Astrocyte of the cerebellum (primary cell): ENCODE results near the gene ZNF213.

ENCODE experiments used
- DNase-seq: peaks from one replicate; pipeline ENCODE4 v3.0.0-alpha.2; 2011; ENCODE audit warnings: low read depth
- H3K4me3 ChIP-seq: 2 replicates; pipeline ENCODE4 v1.5.1; 2011; ENCODE audit warnings: mild to moderate bottlenecking, low read depth, low read length, moderate library complexity
- in situ Hi-C: cut with HindIII; loops from 2 replicates; pipeline ENCODE4 v1.10.0; 2017; ENCODE audit warnings: low sequenced_read_pairs
- TF ChIP-seq, protein P1 (sequence below): IDR thresholded peaks from 2 replicates; pipeline ENCODE4 v1.5.1; 2012; ENCODE audit warnings: low read length, low read depth, moderate library complexity, mild to moderate bottlenecking; ENCODE audit errors: missing control alignments

The ZNF213 gene

GRCh38 chr16:3143598-3144320, 8.9 kb downstream of the ZNF213 start:
- DNase-seq, result no peak
- in situ Hi-C loops, result no loop called here
- TF ChIP-seq, protein P1, sequence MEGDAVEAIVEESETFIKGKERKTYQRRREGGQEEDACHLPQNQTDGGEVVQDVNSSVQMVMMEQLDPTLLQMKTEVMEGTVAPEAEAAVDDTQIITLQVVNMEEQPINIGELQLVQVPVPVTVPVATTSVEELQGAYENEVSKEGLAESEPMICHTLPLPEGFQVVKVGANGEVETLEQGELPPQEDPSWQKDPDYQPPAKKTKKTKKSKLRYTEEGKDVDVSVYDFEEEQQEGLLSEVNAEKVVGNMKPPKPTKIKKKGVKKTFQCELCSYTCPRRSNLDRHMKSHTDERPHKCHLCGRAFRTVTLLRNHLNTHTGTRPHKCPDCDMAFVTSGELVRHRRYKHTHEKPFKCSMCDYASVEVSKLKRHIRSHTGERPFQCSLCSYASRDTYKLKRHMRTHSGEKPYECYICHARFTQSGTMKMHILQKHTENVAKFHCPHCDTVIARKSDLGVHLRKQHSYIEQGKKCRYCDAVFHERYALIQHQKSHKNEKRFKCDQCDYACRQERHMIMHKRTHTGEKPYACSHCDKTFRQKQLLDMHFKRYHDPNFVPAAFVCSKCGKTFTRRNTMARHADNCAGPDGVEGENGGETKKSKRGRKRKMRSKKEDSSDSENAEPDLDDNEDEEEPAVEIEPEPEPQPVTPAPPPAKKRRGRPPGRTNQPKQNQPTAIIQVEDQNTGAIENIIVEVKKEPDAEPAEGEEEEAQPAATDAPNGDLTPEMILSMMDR, result no peak
- H3K4me3 ChIP-seq, result no peak overlapping the region

DNA sequence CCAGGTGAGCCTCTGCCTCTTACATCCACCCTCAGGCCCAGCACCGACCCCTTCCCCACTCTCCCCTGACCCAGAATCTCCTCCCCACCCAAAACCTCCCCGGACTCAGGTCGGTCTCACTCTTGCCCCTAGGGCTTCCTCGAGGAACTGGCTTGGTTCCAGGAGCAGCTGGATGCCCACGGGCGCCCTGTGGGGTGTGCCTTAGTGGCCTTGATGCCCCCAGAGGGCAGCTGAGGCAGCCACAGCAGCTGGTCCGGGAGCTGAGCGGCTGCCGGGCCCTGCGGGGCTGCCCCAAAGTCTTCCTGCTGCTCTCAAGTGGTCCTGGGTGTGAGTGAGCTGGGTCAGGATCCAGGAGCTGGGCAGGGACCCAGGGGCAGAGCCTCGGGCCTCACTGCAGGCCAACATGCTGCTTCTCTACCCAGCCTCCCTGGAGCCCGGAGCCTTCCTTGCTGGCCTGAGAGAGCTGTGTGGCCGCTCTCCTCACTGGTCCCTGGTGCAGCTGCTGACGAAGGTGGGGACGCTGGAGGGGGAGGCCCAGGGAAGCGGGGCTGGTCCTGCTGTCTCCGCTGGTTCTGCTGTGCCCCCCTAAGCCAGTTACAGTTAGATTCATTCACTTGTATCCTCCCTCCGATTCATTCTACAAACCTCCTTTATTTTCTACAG, 9.6 kb downstream of the ZNF213 start:
- TF ChIP-seq, protein P1, result no peak
- no peak for DNase-seq
- H3K4me3 ChIP-seq, result no peak overlapping the region
- in situ Hi-C loops, result no loop called here

DNA sequence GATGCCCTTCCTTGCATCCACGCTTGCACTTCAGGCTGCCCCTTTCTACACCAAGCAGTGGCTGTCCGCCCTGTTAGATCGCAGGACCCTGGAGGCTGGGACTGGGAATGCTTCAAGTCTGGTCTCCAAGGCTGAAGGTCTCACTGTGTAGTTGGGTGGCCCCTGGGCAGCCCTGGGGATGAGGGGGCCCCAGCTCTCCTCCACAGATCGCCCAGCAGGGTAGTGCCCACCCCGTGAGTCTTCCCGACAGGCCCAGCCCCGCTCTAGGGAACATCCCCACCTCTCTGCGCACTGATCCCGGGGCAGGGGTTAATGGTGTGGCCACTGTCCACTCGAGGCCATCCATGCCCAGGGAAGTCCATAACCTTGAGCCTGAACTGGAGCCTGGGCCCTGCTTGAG, 10.3 kb downstream of the ZNF213 start:
- in situ Hi-C loops, result no loop called here
- H3K4me3 ChIP-seq, result no peak overlapping the region
- DNase-seq, result no peak
- TF ChIP-seq, protein P1, result no peak

GRCh38 chr16:3145660-3146059, 10.8 kb downstream of the ZNF213 start:
- no peak overlapping the region for H3K4me3 ChIP-seq
- no peak for DNase-seq
- TF ChIP-seq, protein P1, result no peak
- in situ Hi-C loops, result no loop called here

DNA sequence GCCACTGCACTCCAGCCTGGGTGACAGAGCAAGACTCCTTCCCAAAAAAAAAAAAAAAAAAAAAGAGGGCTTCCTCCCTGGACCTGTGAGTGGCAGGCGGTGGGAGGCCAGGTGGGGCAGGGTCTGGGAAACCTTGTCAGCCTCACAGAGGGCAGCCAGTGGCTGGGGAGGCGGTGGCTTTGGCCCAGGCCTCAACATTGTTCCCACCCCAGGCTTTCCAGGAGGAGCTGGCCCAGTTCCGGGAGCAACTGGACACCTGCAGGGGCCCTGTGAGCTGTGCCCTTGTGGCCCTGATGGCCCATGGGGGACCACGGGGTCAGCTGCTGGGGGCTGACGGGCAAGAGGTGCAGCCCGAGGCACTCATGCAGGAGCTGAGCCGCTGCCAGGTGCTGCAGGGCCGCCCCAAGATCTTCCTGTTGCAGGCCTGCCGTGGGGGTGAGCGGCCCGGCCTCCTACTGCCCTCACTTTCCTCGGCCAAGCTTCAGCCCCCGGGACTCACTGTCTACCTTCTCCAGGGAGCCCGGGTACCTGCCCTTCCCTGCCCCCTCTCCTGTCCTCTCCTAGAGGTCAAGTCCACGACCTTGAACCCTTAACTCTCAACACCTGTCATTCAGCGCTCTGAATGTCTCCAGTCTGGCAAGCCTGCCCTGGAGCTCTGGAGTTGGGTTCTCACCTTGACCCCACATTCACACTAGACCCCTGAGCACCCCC, 12.4 kb downstream of the ZNF213 start:
- in situ Hi-C loops, result no loop called here
- TF ChIP-seq, protein P1, result no peak
- no peak overlapping the region for H3K4me3 ChIP-seq
- no peak for DNase-seq

DNA sequence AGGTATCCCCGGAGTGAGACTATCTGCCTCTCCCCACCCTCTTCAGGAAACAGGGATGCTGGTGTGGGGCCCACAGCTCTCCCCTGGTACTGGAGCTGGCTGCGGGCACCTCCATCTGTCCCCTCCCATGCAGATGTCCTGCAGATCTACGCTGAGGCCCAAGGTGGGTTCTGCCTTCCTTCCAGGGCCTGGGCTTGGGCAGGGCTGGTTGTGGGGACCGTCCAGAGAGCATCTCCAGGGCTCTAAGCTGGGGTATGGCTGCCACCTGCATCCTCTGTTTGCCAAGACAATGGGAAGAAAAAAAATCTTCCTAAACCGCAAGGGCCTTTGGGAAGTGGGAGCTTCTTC, 12.9 kb downstream of the ZNF213 start:
- no peak for DNase-seq
- TF ChIP-seq, protein P1, result no peak
- no peak overlapping the region for H3K4me3 ChIP-seq
- in situ Hi-C loops, result no loop called here
